Calu3 (cell line): ENCODE measurements around the gene GXYLT1. TPM values are rescaled to one million over a fixed set of nuclear protein-coding genes. Genes with fewer than 3 reads are reported as not detected.

Source experiments
- BruUV-seq: library from RNA; stranded (reverse); fragments of 400-500 nt; replicated peaks from 2 replicates; lab custom pipeline; 2021; lab: Mats Ljungman, UMichigan
- CTCF ChIA-PET: fragments of 300-600 bp; sonication (Branson Sonifier 250); formaldehyde crosslinking; loops from one replicate; lab custom pipeline; 2022; ENCODE audit warnings: antibody characterized with exemption; lab: Charles Lee
- DNase-seq: peaks from one replicate; pipeline ENCODE4 v3.0.0; 2022
- H3K27ac Mint-ChIP-seq: one replicate; pipeline ENCODE4 v1.8.0; 2022; ENCODE audit warnings: mixed read lengths; ENCODE audit not compliant: unreplicated experiment
- H3K27me3 Mint-ChIP-seq: one replicate; pipeline ENCODE4 v1.8.0; 2022; ENCODE audit warnings: mixed read lengths; ENCODE audit not compliant: unreplicated experiment
- H3K36me3 Mint-ChIP-seq: one replicate; pipeline ENCODE4 v1.8.0; 2022; ENCODE audit warnings: mild to moderate bottlenecking, moderate library complexity, mixed read lengths; ENCODE audit not compliant: insufficient read depth, unreplicated experiment
- H3K4me1 Mint-ChIP-seq: one replicate; pipeline ENCODE4 v1.8.0; 2022; ENCODE audit warnings: mild to moderate bottlenecking, low read depth, mixed read lengths; ENCODE audit not compliant: unreplicated experiment
- H3K4me3 Mint-ChIP-seq: one replicate; pipeline ENCODE4 v1.8.0; 2022; ENCODE audit warnings: mild to moderate bottlenecking, low read depth, moderate library complexity, mixed read lengths; ENCODE audit not compliant: unreplicated experiment
- H3K9me3 Mint-ChIP-seq: one replicate; pipeline ENCODE4 v1.8.0; 2022; ENCODE audit warnings: low read depth, mixed read lengths; ENCODE audit not compliant: unreplicated experiment
- intact Hi-C: fragments of 100-400 bp; cut with micrococcal nuclease; formaldehyde crosslinking; loops from one replicate; pipeline ENCODE4 v1.10.0; 2022; ENCODE audit not compliant: unreplicated experiment
- total RNA-seq: library from RNA; stranded (reverse); gene quantifications from 2 replicates; pipeline ENCODE4 v1.2.3, GENCODE V29; 2022
- TF ChIP-seq, protein P1 (sequence below): fragments of 200-600 bp; IDR thresholded peaks from one replicate; pipeline ENCODE4 v1.8.0; 2022; ENCODE audit warnings: antibody characterized with exemption; ENCODE audit not compliant: unreplicated experiment

The GXYLT1 gene
- total RNA-seq, 1 experiment from 2014 or later = 9.7 TPM

DNA sequence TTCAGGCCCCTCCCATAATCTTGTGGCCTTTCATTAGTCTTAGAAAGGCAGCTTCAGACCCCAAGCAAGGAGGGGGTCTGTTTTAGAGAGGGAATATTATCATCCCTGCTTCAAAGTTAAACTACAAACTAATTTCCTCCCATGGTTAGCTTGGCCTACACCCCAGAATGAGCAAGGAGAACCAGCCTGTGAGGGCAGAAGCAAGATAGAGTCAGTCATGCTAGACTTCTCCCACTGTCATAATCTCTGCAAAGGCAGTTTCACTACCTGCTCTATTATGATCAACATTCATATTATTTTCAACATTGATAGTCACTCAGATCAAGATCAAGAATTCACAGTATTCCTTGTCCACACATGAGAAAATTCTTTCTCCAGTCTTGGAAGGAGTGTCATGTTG is 105.1 kb downstream of the GXYLT1 start:
- no peak for DNase-seq
- H3K27me3 Mint-ChIP-seq = no peaks in the 10 kb centered on the region
- no peaks in the 10 kb centered on the region for H3K4me1 Mint-ChIP-seq
- no peak overlapping the region for H3K4me3 Mint-ChIP-seq
- intact Hi-C loops = loop anchor here (2.0 kb wide), 1 partner anchor 293 kb away; no protein-coding TSS in a partner anchor
- no peak overlapping the region for H3K27ac Mint-ChIP-seq
- no peaks in the 10 kb centered on the region for H3K36me3 Mint-ChIP-seq
- H3K9me3 Mint-ChIP-seq = no peaks in the 10 kb centered on the region
- CTCF ChIA-PET = no interaction called here
- TF ChIP-seq, protein P1, sequence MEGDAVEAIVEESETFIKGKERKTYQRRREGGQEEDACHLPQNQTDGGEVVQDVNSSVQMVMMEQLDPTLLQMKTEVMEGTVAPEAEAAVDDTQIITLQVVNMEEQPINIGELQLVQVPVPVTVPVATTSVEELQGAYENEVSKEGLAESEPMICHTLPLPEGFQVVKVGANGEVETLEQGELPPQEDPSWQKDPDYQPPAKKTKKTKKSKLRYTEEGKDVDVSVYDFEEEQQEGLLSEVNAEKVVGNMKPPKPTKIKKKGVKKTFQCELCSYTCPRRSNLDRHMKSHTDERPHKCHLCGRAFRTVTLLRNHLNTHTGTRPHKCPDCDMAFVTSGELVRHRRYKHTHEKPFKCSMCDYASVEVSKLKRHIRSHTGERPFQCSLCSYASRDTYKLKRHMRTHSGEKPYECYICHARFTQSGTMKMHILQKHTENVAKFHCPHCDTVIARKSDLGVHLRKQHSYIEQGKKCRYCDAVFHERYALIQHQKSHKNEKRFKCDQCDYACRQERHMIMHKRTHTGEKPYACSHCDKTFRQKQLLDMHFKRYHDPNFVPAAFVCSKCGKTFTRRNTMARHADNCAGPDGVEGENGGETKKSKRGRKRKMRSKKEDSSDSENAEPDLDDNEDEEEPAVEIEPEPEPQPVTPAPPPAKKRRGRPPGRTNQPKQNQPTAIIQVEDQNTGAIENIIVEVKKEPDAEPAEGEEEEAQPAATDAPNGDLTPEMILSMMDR = no peak
- BruUV-seq = no TSS peak

DNA sequence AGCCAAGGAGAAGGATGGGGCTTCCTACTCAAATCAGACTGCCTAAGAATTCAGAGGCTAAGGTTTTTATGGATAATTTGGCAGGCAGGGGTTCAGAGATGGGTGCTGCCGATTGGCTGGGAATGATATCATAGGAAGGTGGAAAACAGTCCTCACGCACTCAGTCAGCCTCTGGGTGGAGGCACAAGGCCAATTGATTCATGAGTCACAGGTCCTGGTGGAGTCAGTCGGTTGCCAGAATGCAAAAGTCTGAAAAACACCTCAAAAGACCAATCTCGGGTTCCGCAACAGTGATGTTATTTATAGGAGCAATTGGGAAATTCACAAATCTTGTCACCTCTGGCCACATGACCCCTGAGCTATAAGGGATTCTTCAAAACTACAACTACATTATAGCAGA is 105.5 kb downstream of the GXYLT1 start:
- BruUV-seq = no TSS peak
- CTCF ChIA-PET = no interaction called here
- Mint-ChIP-seq H3K4me1 (no peaks in the 10 kb centered on the region), H3K27ac (no peak overlapping the region), H3K9me3 (no peaks in the 10 kb centered on the region), H3K27me3 (no peaks in the 10 kb centered on the region), H3K36me3 (no peaks in the 10 kb centered on the region), H3K4me3 (no peak overlapping the region)
- peak; percentile 33 for DNase-seq
- TF ChIP-seq, protein P1 = no peak
- intact Hi-C loops = loop anchor here (2.0 kb wide), 1 partner anchor 294 kb away; no protein-coding TSS in a partner anchor

DNA sequence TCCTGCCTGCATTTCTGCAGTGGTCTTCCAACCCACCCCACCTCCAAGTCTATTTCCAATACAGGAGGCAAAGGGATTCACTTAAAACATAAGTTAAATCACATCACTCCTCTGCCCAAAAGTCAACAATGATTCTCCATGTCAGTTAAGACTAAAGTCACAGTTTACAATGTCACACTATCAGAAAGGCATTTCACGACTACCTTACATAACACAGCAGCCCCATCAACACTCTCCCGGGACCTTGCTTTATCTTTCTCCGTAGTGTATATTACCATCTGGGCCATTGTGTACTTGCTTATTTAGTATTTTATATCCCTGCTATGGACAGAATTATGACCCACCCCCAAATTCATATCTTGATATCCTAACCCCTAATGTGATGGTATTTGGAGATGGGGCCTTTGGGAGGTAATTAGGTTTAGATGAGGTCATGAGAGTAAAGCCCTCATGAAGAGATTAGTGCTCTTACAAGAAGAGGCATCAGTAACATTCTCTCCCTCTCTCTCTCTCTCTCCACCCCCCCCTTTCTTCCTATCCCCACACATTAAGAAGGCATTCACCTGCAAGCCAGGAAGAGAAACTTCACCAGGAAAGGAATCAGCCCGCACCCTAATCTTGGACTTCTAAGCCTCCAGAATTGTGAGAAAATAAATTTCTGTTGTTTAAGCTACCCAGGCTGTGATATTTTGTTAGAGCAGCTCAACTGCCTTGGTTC is 112.7 kb downstream of the GXYLT1 start:
- CTCF ChIA-PET = no interaction called here
- Mint-ChIP-seq H3K27ac (no peak overlapping the region), H3K9me3 (no peaks in the 10 kb centered on the region), H3K4me3 (no peak overlapping the region), H3K36me3 (no peaks in the 10 kb centered on the region), H3K27me3 (no peaks in the 10 kb centered on the region), H3K4me1 (no peaks in the 10 kb centered on the region)
- no peak for DNase-seq
- TF ChIP-seq, protein P1 = no peak
- intact Hi-C loops = no loop called here
- BruUV-seq = no TSS peak

Other genes with a start within 250 kb of the GXYLT1 start
- gene YAF2, start 93.4 kb upstream of the GXYLT1 start, total RNA-seq = 18.0 and 18.9 TPM in 2 replicates
- gene ZCRB1, start 181.2 kb upstream of the GXYLT1 start, total RNA-seq = 38.1 and 38.9 TPM in 2 replicates
- 41.5 and 45.5 TPM in 2 replicates for gene PPHLN1, start 181.3 kb upstream of the GXYLT1 start, total RNA-seq